Muscle layer of colon (tissue), 2 donors: Measurements from ENCODE around the gene MGMT.

Experiments
- H3K27ac ChIP-seq: one replicate; pipeline ENCODE4 v1.7.0; 2013; ENCODE audit warnings: low read depth, mild to moderate bottlenecking, low read length, moderate library complexity
- H3K27me3 ChIP-seq, 2 donors: one replicate each; pipeline ENCODE4 v1.7.0; 2013; ENCODE audit warnings: low read length in 2 of 2, mild to moderate bottlenecking in 2 of 2; ENCODE audit not compliant: insufficient read depth in 2 of 2, control insufficient read depth in 1 of 2
- H3K36me3 ChIP-seq: one replicate; pipeline ENCODE4 v1.7.0; 2013; ENCODE audit warnings: mild to moderate bottlenecking, low read length; ENCODE audit not compliant: insufficient read depth
- H3K4me1 ChIP-seq: one replicate; pipeline ENCODE4 v1.7.0; 2013; ENCODE audit warnings: mild to moderate bottlenecking, low read length; ENCODE audit not compliant: insufficient read depth
- H3K4me3 ChIP-seq, 2 donors: one replicate each; pipeline ENCODE4 v1.7.0; 2013; ENCODE audit warnings: low read length in 2 of 2, low read depth in 1 of 2, mild to moderate bottlenecking in 1 of 2, moderate library complexity in 1 of 2
- H3K9ac ChIP-seq: one replicate; pipeline ENCODE4 v1.7.0; 2013; ENCODE audit warnings: low read length
- H3K9me3 ChIP-seq: one replicate; pipeline ENCODE4 v1.7.0; 2013; ENCODE audit warnings: mild to moderate bottlenecking, low read length
- donor health status: abdominal sarcoma.
- donor health status: Adenocarcinoma of cecum.

Gene MGMT

DNA sequence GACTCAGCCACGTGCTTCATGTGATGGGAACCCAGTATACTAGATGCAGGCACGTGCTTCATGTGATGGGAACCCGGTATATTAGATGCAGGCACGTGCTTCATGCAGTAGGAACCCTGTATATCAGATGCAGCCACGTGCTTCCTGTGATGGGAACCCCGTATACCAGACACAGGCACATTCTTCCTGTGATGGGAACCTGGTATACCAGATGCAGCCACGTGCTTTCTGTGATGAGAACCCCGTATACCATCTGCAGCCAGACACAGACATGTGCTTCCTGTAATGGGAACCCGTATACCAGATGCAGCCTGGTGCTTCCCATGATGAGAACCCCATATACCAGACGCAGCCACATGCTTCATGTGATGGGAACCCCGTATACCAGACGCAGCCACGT is 44.0 kb downstream of the MGMT start:
- Histone ChIP-seq H3K9me3 (no peaks in the 10 kb centered on the region), H3K27ac (no peak overlapping the region)

GRCh38 chr10:129511758-129512157 is 44.7 kb downstream of the MGMT start:
- Histone ChIP-seq H3K27me3 (no peaks in the 10 kb centered on the region), H3K9ac (no peak overlapping the region), H3K4me3 (no peak overlapping the region), H3K36me3 (no peaks in the 10 kb centered on the region), H3K27ac (no peak overlapping the region), H3K9me3 (no peaks in the 10 kb centered on the region), H3K4me1 (peaks cover 14% of the 10 kb centered on the region)

More for the DNA sequence above, 44.0 kb downstream of the MGMT start:
- Histone ChIP-seq H3K4me3 (no peak overlapping the region), H3K9ac (no peak overlapping the region), H3K27me3 (no peaks in the 10 kb centered on the region), H3K36me3 (no peaks in the 10 kb centered on the region), H3K4me1 (peaks cover 14% of the 10 kb centered on the region)

DNA sequence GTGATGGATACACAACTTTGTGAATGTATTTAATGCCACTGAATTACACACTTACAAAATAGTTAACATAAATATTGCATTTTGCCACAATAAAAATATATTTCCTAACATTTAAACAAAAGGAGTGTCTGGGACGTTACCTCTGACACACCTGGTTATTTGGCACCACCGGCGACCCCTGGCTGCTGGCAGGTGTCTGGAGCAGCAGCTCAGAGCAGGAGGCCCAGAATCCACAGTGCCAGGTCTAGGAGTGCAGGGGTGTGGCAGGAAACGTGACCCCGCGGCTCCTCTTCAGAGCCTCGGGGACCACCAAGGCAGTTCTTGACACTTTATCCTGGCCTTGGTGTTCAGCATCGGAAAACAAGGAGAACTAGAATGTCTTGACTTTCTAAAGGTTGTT is 46.3 kb downstream of the MGMT start:
- H3K27ac ChIP-seq, result no peak overlapping the region
- H3K27me3 ChIP-seq, result no peaks in the 10 kb centered on the region
- no peaks in the 10 kb centered on the region for H3K36me3 ChIP-seq
- H3K4me1 ChIP-seq, result no peaks in the 10 kb centered on the region
- no peaks in the 10 kb centered on the region for H3K9me3 ChIP-seq
- no peak overlapping the region for H3K4me3 ChIP-seq
- no peak overlapping the region for H3K9ac ChIP-seq

DNA sequence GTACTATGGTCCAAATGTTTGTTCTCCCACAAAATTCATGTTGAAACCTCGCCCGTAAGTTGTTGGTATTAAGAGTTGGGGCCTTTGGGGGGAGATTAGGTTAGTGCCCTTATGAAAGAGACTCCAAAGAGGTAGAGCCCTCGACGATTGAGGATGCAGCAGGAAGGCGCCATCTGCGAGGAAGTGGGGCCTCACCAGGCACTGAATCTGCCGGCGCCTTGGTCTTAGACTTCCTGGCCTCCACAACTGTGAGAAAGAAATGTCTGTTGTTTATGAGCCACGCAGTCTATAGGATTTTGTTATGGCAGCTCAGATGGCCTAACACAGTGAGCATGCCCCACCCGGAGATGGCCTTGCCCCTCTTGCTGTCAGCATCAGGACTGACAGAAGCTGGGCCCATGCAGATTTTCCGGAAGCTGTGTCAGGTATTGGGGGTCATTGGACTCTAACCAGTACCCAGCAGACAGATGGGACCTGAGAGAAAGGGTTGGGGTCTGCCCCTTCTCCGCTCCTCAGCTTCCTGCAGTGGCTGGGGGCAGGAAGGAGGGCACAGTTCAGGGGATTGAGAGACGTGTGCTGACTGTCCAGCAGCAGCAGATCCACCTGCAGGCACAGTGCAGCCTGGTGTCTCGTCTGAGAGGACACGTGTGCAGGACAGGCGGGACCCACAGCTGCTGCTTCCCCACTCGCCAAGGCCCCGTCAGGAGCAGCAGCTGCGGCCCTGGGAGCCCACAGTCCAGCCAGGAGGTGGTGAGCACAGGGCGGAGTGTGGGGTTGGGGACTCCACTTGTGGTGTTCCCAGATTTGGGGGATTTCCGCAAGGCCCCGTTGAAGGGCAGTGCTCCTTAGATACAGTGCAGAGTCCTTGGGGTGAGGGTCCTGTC is 47.8 kb downstream of the MGMT start:
- H3K9ac ChIP-seq, result no peak overlapping the region
- no peaks in the 10 kb centered on the region for H3K4me1 ChIP-seq
- no peaks in the 10 kb centered on the region for H3K9me3 ChIP-seq
- H3K27me3 ChIP-seq, result no peaks in the 10 kb centered on the region
- no peak overlapping the region for H3K27ac ChIP-seq
- H3K36me3 ChIP-seq, result no peaks in the 10 kb centered on the region
- H3K4me3 ChIP-seq, result no peak overlapping the region

DNA sequence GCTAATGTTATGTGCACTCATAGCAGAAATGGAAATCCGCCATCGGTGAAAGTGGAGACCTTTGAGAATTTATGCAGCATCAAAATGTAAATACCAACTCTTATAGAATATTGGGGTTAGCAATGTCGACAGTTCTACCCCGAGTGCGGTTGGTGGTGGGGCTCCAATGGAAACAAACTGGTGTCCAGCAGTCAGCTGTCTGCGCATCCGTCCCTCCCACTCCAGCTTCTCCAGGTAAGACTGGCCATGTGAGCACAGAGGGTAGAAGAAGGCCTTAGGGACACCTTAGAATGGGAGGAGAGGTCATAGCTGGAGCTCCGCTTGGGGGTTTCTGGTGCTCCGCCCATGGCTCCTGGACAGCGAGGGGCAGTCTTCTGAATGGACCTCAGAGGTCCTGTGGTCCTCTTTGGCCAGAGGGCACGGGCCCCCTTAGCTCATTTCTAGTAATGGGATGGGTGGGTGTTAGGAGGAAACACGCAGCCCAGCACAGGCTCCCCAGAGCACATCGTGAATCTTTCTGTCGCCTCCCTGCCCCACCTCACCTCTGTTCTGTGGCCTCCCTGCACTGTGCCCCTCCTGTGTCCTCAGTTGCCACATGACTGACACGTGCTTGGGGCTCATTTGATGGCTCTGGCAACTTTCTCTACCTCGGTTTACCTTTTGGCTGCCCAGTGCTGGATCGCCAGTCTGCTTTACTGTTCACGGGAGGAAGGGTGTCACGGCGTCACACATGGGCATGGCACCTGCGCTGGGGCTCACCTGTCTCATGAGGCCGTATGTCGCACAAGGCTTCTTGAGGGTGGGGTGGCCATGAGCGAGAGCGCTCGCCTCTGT is 50.0 kb downstream of the MGMT start:
- Histone ChIP-seq H3K9me3 (no peaks in the 10 kb centered on the region), H3K9ac (no peak overlapping the region), H3K27ac (no peak overlapping the region), H3K4me3 (no peak overlapping the region), H3K27me3 (no peaks in the 10 kb centered on the region), H3K4me1 (no peaks in the 10 kb centered on the region), H3K36me3 (no peaks in the 10 kb centered on the region)

DNA sequence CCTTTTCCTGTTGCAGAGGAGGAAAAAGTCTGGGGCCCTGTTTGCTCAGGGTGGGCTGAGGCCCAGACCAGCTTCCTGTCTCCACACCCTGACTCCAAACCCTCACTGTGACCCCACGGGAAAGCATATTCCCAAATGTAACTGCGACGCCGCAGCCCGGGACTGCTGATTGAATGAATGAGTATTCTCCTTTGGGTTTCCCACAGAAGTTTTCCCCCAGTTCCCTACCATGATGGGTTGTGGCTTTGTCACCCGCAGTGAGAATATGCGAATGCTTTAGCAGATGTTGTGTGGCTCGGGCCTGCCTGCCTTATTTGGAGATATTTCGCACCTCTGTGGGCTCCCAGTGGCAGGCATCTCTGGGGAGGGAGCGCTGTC is 50.6 kb downstream of the MGMT start:
- H3K4me1 ChIP-seq, result no peaks in the 10 kb centered on the region
- H3K27ac ChIP-seq, result no peak overlapping the region
- no peaks in the 10 kb centered on the region for H3K27me3 ChIP-seq
- H3K9ac ChIP-seq, result no peak overlapping the region
- H3K36me3 ChIP-seq, result no peaks in the 10 kb centered on the region
- H3K4me3 ChIP-seq, result no peak overlapping the region
- no peaks in the 10 kb centered on the region for H3K9me3 ChIP-seq

- no peak overlapping the region for H3K4me3 ChIP-seq
- H3K4me1 ChIP-seq, result no peaks in the 10 kb centered on the region
- no peak overlapping the region for H3K27ac ChIP-seq
- no peaks in the 10 kb centered on the region for H3K36me3 ChIP-seq
- no peak overlapping the region for H3K9ac ChIP-seq
- H3K9me3 ChIP-seq, result no peaks in the 10 kb centered on the region
- H3K27me3 ChIP-seq, result no peaks in the 10 kb centered on the region
Measured at GRCh38 chr10:129518793-129519192, 51.8 kb downstream of the MGMT start.

DNA sequence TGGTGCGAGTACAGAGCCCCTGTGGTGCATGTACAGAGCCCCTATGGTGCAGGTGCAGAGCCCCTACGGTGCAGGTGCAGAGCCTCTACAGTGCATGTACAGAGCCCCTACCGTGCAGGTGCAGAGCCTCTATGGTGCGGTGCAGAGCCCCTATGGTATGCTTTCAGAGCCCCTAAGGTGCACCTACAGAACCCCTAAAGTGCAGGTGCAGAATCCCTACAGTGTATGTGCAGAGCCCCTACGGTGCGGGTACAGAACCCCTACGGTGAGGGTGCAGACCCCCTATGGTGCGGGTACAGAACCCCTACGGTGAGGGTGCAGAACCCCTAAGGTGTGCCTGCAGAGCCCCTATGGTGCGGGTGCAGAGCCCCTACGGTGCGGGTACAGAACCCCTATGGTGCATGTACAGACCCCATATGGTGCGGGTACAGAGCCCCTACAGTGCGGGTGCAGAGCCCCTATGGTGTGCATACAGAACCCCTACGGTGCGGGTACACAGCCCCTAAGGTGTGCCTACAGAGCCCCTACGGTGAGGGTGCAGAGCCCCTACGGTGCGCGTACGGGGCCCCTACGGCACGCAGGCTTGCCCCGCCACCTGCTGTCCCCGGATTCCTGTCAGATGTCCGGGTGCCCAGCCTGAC is 53.5 kb downstream of the MGMT start:
- Histone ChIP-seq H3K4me1 (peaks cover 10% of the 10 kb centered on the region), H3K9me3 (no peaks in the 10 kb centered on the region), H3K27ac (no peak overlapping the region), H3K9ac (no peak overlapping the region), H3K36me3 (no peaks in the 10 kb centered on the region), H3K4me3 (no peak overlapping the region), H3K27me3 (no peaks in the 10 kb centered on the region)

DNA sequence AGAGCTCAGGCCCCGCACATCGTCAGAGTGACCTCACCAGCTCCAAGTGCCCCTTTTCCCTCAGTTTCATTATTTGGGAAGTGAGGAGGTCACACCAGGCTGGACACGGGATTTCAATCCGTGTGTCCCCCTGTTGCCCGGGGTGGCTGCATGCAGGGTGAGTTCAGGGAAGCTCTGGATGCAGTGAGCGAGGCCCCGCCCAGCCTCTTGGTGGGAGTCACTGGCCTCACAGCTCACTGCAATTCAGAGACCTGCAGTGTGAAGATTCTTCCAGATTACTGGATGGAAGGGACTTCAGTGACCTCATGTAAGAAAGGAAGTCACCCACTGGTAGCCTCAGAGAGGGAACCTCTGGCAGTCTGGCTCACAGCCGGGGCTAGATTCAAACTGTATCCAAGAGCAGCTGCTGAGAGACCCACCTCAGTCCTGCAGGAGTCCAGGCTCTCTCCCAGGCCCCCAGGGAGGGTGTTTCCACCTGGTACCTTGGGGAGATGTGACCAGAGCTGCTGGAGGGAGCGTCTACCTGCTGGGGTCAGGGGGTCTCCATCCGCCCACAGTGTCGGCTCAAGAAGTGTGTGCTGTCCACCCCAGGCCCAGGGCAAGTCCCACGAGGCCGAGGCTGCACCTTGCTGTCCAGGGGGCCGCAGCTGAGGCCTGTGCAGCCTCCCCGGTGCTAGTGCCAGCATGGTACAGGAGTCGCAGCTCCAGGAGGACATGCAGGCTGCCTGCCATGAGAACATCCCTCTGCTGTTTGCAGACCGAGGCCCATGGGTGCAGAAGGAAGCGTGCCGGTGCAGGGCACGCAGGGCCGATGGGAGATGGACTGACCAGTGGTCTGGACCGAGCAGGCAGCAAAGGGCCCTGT is 54.4 kb downstream of the MGMT start:
- Histone ChIP-seq H3K9me3 (no peaks in the 10 kb centered on the region), H3K4me3 (no peak overlapping the region), H3K27ac (no peak overlapping the region), H3K9ac (no peak overlapping the region), H3K27me3 (no peaks in the 10 kb centered on the region), H3K4me1 (peaks cover 18% of the 10 kb centered on the region), H3K36me3 (no peaks in the 10 kb centered on the region)

- Histone ChIP-seq H3K9me3 (no peaks in the 10 kb centered on the region), H3K36me3 (no peaks in the 10 kb centered on the region), H3K4me1 (peaks cover 19% of the 10 kb centered on the region), H3K27me3 (no peaks in the 10 kb centered on the region), H3K9ac (no peak overlapping the region), H3K27ac (no peak overlapping the region), H3K4me3 (no peak overlapping the region)
Measured at GRCh38 chr10:129522041-129522585, 55.1 kb downstream of the MGMT start.
